Measurements from ENCODE around the gene TREH.

TREH gene

GRCh38 chr11:118643142-118643994, 36.1 kb downstream of the TREH start:
- H3K27ac ChIP-seq = no peak overlapping the region

GRCh38 chr11:118641397-118642019, 37.9 kb downstream of the TREH start:
- no peak for TF ChIP-seq CTCF (conservative IDR thresholded peaks at IDR 0.05)
- H3K27ac ChIP-seq = peak overlapping the region; percentile 48; the same call in 1 of the 2 replicates

More at GRCh38 chr11:118643142-118643994, 36.1 kb downstream of the TREH start:
- no peak for TF ChIP-seq CTCF (conservative IDR thresholded peaks at IDR 0.05)

- peak; percentile 37; the same call in 1 of the 2 replicates for TF ChIP-seq CTCF (conservative IDR thresholded peaks at IDR 0.05)
- H3K27ac ChIP-seq = peak overlapping the region; percentile 48; the same call in 1 of the 2 replicates
These were observed 38.9 kb downstream of the TREH start for GRCh38 chr11:118640332-118641154.

GRCh38 chr11:118639899-118640298, 39.6 kb downstream of the TREH start:
- H3K27ac ChIP-seq = no peak overlapping the region; the same call in 1 of the 2 replicates
- TF ChIP-seq CTCF (conservative IDR thresholded peaks at IDR 0.05) = no peak

GRCh38 chr11:118638726-118639125, 40.7 kb downstream of the TREH start:
- TF ChIP-seq CTCF (conservative IDR thresholded peaks at IDR 0.05) = no peak
- no peak overlapping the region for H3K27ac ChIP-seq

- H3K27ac ChIP-seq = no peak overlapping the region
- TF ChIP-seq CTCF (conservative IDR thresholded peaks at IDR 0.05) = no peak
These were observed 42.7 kb downstream of the TREH start for GRCh38 chr11:118636569-118637290.
